ENCODE measurements around the gene BRD3. TPM values are rescaled to one million over a fixed set of nuclear protein-coding genes. Genes with fewer than 3 reads are reported as not detected.

Gene BRD3
- total RNA-seq, 1 donor from 2014 or later: 90.0 TPM

- H3K27ac Mint-ChIP-seq: peak overlapping the region; percentile 39
Observed at GRCh38 chr9:133992780-133993634, 74.8 kb downstream of the BRD3 start.

GRCh38 chr9:133991964-133992779, 75.7 kb downstream of the BRD3 start, which contains the start of gene VAV2:
Gene VAV2, minus strand, starts transcription at chr9:133992324. Its CDS starts 46 bp downstream, at chr9:133992278.
- Mint-ChIP-seq H3K27ac (peak within 1 kb of the TSS; percentile 87), H3K4me3 (peak within 1 kb of the TSS; percentile 88), H3K4me1 (peaks cover 23% of the 10 kb centered on the region), H3K36me3 (no peaks in the 10 kb centered on the region), H3K9me3 (no peaks in the 10 kb centered on the region), H3K27me3 (ENCODE audit: low read depth) (peaks cover 8% of the 10 kb centered on the region)
- peak in 1 of 2 experiments; percentile 58 for DNase-seq (ENCODE audit: low spot score in 2 of 2, unreplicated experiment in 2 of 2)
- no peak for TF ChIP-seq CTCF (IDR thresholded peaks at IDR 0.05; ENCODE audit: unreplicated experiment)

More at GRCh38 chr9:133992780-133993634, 74.8 kb downstream of the BRD3 start:
- H3K36me3 Mint-ChIP-seq: no peaks in the 10 kb centered on the region
- TF ChIP-seq CTCF (IDR thresholded peaks at IDR 0.05; ENCODE audit: unreplicated experiment): no peak
- peak; percentile 71 to 73 for DNase-seq (ENCODE audit: low spot score in 2 of 2, unreplicated experiment in 2 of 2)
- no peaks in the 10 kb centered on the region for H3K9me3 Mint-ChIP-seq
- H3K4me3 Mint-ChIP-seq: peak overlapping the region; percentile 71
- H3K27me3 Mint-ChIP-seq (ENCODE audit: low read depth): peaks cover 8% of the 10 kb centered on the region
- peaks cover 23% of the 10 kb centered on the region for H3K4me1 Mint-ChIP-seq

- DNase-seq (ENCODE audit: low spot score in 2 of 2, unreplicated experiment in 2 of 2): no peak
- Mint-ChIP-seq H3K36me3 (no peaks in the 10 kb centered on the region), H3K4me1 (peaks cover 23% of the 10 kb centered on the region), H3K27me3 (ENCODE audit: low read depth) (peaks cover 4% of the 10 kb centered on the region), H3K9me3 (no peaks in the 10 kb centered on the region), H3K4me3 (peak overlapping the region; percentile 88), H3K27ac (peak overlapping the region; percentile 87)
- TF ChIP-seq CTCF (IDR thresholded peaks at IDR 0.05; ENCODE audit: unreplicated experiment): no peak
Observed at GRCh38 chr9:133991214-133991921, 76.5 kb downstream of the BRD3 start.

GRCh38 chr9:133990366-133991213, 77.2 kb downstream of the BRD3 start:
- Mint-ChIP-seq H3K4me1 (peaks cover 23% of the 10 kb centered on the region), H3K27ac (peak overlapping the region; percentile 87), H3K9me3 (no peaks in the 10 kb centered on the region), H3K27me3 (ENCODE audit: low read depth) (peaks cover 1% of the 10 kb centered on the region), H3K4me3 (peak overlapping the region; percentile 88), H3K36me3 (no peaks in the 10 kb centered on the region)
- no peak for DNase-seq (ENCODE audit: low spot score in 2 of 2, unreplicated experiment in 2 of 2)
- TF ChIP-seq CTCF (IDR thresholded peaks at IDR 0.05; ENCODE audit: unreplicated experiment): no peak
